DOHH2 (cell line): ENCODE results near the gene GNGT2.

Experiments used
- H3F3A ChIP-seq: fragments of 200-600 bp; sonication (generic), shearing (Covaris generic); 2 replicates; pipeline ENCODE4 v1.6.0; 2016; ENCODE audit warnings: antibody characterized with exemption, mild to moderate bottlenecking; ENCODE audit not compliant: control insufficient read depth, insufficient read depth
- H3K27ac ChIP-seq: fragments of 200-600 bp; sonication (generic); 2 replicates; pipeline ENCODE4 v1.5.1; 2014; ENCODE audit warnings: low read depth, mild to moderate bottlenecking, low read length, moderate library complexity
- H3K27me3 ChIP-seq: fragments of 200-600 bp; sonication (generic); 2 replicates; pipeline ENCODE4 v1.6.1; 2014; ENCODE audit warnings: mild to moderate bottlenecking, low read length, mixed read lengths; ENCODE audit not compliant: control insufficient read depth
- H3K36me3 ChIP-seq: fragments of 200-600 bp; sonication (generic); 2 replicates; pipeline ENCODE4 v1.6.1; 2014; ENCODE audit warnings: mild to moderate bottlenecking, low read length, moderate library complexity, mixed read lengths; ENCODE audit not compliant: control insufficient read depth
- H3K4me1 ChIP-seq: fragments of 200-600 bp; sonication (generic); 2 replicates; pipeline ENCODE4 v1.6.1; 2014; ENCODE audit warnings: mild to moderate bottlenecking, low read length, mixed read lengths; ENCODE audit not compliant: control insufficient read depth
- H3K4me2 ChIP-seq: fragments of 200-600 bp; sonication (generic); 2 replicates; pipeline ENCODE4 v1.6.0; 2014; ENCODE audit warnings: mild to moderate bottlenecking, low read length, moderate library complexity
- H3K4me3 ChIP-seq: fragments of 200-600 bp; sonication (generic); 2 replicates; pipeline ENCODE4 v1.5.1; 2014; ENCODE audit warnings: mild to moderate bottlenecking, low read length, mixed read lengths
- H3K79me2 ChIP-seq: fragments of 200-600 bp; sonication (generic); 2 replicates; pipeline ENCODE4 v1.6.1; 2014; ENCODE audit warnings: mild to moderate bottlenecking, low read length, mixed read lengths; ENCODE audit not compliant: control insufficient read depth
- H3K9me2 ChIP-seq: fragments of 200-600 bp; sonication (generic); replicated peaks from 2 replicates; pipeline ENCODE4 v1.6.1; 2014; ENCODE audit warnings: mild to moderate bottlenecking, low read length, mixed read lengths; ENCODE audit not compliant: control insufficient read depth
- H3K9me3 ChIP-seq: fragments of 200-600 bp; sonication (generic); 2 replicates; pipeline ENCODE4 v1.6.1; 2014; ENCODE audit warnings: antibody characterized with exemption, low read length, mixed read lengths; ENCODE audit not compliant: control insufficient read depth, insufficient read depth
- H4K20me1 ChIP-seq: fragments of 200-600 bp; sonication (generic); 2 replicates; pipeline ENCODE4 v1.6.0; 2014; ENCODE audit warnings: low read depth, mild to moderate bottlenecking, antibody characterized with exemption, low read length, moderate library complexity; ENCODE audit not compliant: control insufficient read depth, insufficient read depth
- EZH2phosphoT487 ChIP-seq: fragments of 200-600 bp; sonication (generic); IDR thresholded peaks from 2 replicates; pipeline ENCODE4 v1.6.1; 2017; ENCODE audit warnings: borderline replicate concordance, mild to moderate bottlenecking, antibody characterized with exemption, low read length, moderate library complexity, mixed read lengths
- TF ChIP-seq, protein P1 (sequence below): fragments of 200-600 bp; sonication (generic); IDR thresholded peaks from one replicate; pipeline ENCODE4 v1.5.1; 2014; ENCODE audit warnings: antibody characterized with exemption, mild to moderate bottlenecking, low read depth, low read length; ENCODE audit not compliant: poor library complexity, severe bottlenecking

GNGT2 gene

DNA sequence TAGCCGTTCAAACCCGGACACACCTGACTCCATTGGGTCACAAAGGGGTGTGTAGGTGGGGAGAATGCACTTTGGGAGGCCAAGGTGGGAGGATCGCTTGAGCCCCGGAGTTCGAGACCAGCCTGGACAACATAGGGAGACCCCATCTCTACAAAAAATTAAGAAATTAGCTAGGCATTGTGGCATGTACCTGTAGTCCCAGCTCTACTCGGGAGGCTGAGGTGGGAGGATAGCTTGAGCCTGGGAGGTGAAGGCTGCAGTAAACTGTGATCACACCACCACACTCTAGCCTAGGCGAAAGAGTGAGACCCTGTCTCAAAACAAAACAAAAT lies 21.2 kb upstream of the GNGT2 start:
- no peaks in the 10 kb centered on the region for H3F3A ChIP-seq
- peaks cover 40% of the 10 kb centered on the region for H3K27me3 ChIP-seq
- no peaks in the 10 kb centered on the region for H3K9me3 ChIP-seq
- H4K20me1 ChIP-seq, result no peaks in the 10 kb centered on the region
- TF ChIP-seq, protein P1, sequence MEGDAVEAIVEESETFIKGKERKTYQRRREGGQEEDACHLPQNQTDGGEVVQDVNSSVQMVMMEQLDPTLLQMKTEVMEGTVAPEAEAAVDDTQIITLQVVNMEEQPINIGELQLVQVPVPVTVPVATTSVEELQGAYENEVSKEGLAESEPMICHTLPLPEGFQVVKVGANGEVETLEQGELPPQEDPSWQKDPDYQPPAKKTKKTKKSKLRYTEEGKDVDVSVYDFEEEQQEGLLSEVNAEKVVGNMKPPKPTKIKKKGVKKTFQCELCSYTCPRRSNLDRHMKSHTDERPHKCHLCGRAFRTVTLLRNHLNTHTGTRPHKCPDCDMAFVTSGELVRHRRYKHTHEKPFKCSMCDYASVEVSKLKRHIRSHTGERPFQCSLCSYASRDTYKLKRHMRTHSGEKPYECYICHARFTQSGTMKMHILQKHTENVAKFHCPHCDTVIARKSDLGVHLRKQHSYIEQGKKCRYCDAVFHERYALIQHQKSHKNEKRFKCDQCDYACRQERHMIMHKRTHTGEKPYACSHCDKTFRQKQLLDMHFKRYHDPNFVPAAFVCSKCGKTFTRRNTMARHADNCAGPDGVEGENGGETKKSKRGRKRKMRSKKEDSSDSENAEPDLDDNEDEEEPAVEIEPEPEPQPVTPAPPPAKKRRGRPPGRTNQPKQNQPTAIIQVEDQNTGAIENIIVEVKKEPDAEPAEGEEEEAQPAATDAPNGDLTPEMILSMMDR, result no peak
- TF ChIP-seq EZH2phosphoT487, result no peak
- peaks cover 17% of the 10 kb centered on the region for H3K4me1 ChIP-seq
- no peaks in the 10 kb centered on the region for H3K36me3 ChIP-seq
- peak overlapping the region; percentile 82 for H3K4me3 ChIP-seq
- H3K27ac ChIP-seq, result no peak overlapping the region
- no peaks in the 10 kb centered on the region for H3K79me2 ChIP-seq
- peak overlapping the region; percentile 95 for H3K4me2 ChIP-seq
- no peaks in the 10 kb centered on the region for H3K9me2 ChIP-seq

DNA sequence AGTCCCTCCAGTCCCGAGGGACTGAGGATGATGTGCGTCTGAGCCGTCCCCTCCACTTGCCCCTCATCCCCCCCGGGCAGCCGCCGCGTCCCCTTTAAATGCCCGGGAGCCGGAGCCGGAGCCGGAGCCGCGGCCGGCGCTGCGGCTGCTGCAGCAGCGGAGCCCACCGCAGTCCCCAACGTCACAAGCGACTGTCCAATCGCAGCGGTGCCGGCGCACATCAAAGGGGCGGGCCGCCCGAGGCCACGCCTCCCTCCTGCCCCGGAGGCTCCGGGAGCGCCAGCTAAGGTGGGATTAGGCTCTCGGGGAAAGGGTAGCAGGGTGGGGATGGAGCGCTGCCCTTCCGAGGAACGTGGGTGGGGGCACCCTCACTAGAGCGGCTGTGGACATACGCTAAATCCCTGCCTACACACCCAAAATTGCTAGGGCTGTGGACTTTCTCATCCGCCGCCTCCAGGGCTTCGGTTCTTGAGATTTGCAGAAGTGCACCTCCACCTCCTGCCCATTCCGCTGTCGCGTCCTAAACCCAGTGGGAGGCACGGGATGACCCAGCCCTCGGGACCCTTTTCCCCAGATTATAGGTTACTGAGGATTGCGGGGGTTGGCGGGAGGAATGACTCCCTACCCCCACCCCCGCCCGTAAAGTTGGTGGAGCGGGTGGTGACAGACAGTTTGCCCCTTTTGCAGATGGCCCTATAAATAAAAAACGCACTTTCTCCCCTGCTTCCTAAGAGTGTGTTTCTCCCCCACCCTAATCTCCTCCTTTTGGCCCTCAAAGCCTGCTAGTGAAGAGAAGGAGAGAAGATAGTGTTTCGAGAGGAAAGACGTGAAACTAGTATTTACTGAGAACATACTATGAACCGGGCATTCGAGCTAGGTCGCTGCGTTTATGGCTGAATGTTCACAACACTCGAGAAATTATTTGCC lies 20.5 kb upstream of the GNGT2 start, which contains the start of gene PHOSPHO1:
Gene PHOSPHO1 (minus strand): TSS at position 152 of the 927 bp plus-strand sequence. CDS start 4,096 bp downstream, outside the sequence.
- Histone ChIP-seq H4K20me1 (no peaks in the 10 kb centered on the region), H3K4me3 (peak within 1 kb of the TSS; percentile 82), H3K27ac (no peak within 1 kb of the TSS), H3K36me3 (no peaks in the 10 kb centered on the region), H3K9me3 (no peaks in the 10 kb centered on the region), H3K79me2 (no peaks in the 10 kb centered on the region), H3K9me2 (no peaks in the 10 kb centered on the region), H3F3A (no peaks in the 10 kb centered on the region), H3K27me3 (peaks cover 40% of the 10 kb centered on the region), H3K4me2 (peak within 1 kb of the TSS; percentile 95), H3K4me1 (peaks cover 17% of the 10 kb centered on the region)
- TF ChIP-seq EZH2phosphoT487, result 0 out of 2 replicates have a peak, but pooled peaks have one; percentile 24
- TF ChIP-seq, protein P1, result no peak

DNA sequence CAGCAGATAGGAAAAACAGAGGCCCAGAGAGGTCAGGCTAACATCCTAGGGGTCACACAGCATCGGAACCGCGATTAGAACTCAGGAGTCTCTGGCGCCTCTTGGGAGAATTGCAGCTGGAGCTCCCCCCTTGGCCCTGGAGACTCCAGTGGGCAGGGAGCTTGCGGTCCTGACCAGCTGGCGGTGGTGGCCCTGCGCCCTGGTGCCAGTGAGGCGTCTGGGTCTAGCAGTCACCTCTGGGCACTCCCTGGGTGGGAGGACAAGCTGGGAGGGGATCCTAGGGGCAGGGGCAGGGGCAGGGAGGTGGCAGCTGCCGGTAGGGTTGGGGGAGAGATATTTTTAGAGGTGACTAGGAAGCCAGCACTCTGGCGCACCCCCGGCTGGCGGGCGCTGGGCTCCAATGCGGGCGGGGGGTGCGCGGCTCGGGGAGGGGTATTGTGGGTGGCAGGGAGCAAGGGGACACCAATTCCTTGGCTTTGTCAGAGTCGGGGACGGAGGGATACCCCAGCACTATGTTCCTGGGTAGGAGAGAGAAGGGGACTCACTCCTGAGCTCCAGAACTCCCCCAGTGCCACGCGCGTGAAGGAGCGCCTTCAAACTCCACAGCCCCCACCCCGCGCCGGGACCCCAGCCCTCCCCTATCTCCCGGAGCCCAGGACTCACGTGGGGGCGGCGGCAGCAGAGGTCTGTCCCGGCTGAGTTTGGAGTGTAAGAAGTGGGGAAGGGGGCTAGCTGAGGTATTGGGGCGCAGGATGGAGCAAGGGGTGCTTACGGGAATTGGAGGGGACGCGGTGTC lies 19.6 kb upstream of the GNGT2 start:
- no peaks in the 10 kb centered on the region for H3F3A ChIP-seq
- H3K4me1 ChIP-seq, result peaks cover 17% of the 10 kb centered on the region
- H3K9me2 ChIP-seq, result no peaks in the 10 kb centered on the region
- peaks cover 37% of the 10 kb centered on the region for H3K27me3 ChIP-seq
- no peaks in the 10 kb centered on the region for H3K36me3 ChIP-seq
- H3K79me2 ChIP-seq, result no peaks in the 10 kb centered on the region
- peak overlapping the region; percentile 95 for H3K4me2 ChIP-seq
- H3K4me3 ChIP-seq, result peak overlapping the region; percentile 82
- H4K20me1 ChIP-seq, result no peaks in the 10 kb centered on the region
- TF ChIP-seq, protein P1, result no peak
- peak; percentile 78; the same call in 1 of the 2 replicates for TF ChIP-seq EZH2phosphoT487
- no peak overlapping the region for H3K27ac ChIP-seq
- no peaks in the 10 kb centered on the region for H3K9me3 ChIP-seq
